A549 (cell line): Measurements from ENCODE around the gene QPCT. TPM values are rescaled to one million over a fixed set of nuclear protein-coding genes. Genes with fewer than 3 reads are reported as not detected.

ENCODE experiments used
- polyA plus RNA-seq, 4 experiments: library from polyadenylated mRNA; depleted of rRNA in 3 of 4; stranded (reverse); fragments of >200 nt; fragmentation: RNase III in 1 of 4; extraction: RNeasy Plus Mini Kit Qiagen cat#74134 plus additional on column Dnase treatment in 1 of 4; gene quantifications; 2 replicates in 3 of 4; 3 replicates in 1 of 4; pipeline ENCODE4 v1.2.3, GENCODE V29; 2011 to 2017
- small RNA-seq, 6 experiments: library from RNA; depleted of rRNA; stranded (forward); fragments of <200 nt; gene quantifications; one replicate each; pipeline ENCODE3, GENCODE V24; 2012

Gene QPCT
- polyA plus RNA-seq, 2 of the 4 experiments (the other 2 are of a cell fraction): 20.0 to 42.7 TPM

Small RNAs within 50 kb of the gene (small RNA-seq; reads per million reads assigned to genes)
- 0 reads per million in 6 experiments for gene RNU6-939P

Other genes starting within 250 kb of the QPCT start
- 34.6 and 47.2 TPM in 2 replicates for gene EIF2AK2, start 187.7 kb upstream of the QPCT start, polyA plus RNA-seq (2011; rRNA removed)
- 27.1 to 30.1 TPM (median 29.8 TPM) in 3 replicates for gene EIF2AK2, start 187.7 kb upstream of the QPCT start, polyA plus RNA-seq (2017; fragmentation: RNase III; extraction: RNeasy Plus Mini Kit Qiagen cat#74134 plus additional on column Dnase treatment)
- not detected in 2 replicates for gene SULT6B1, start 156.0 kb upstream of the QPCT start, polyA plus RNA-seq (2011; rRNA removed)
- gene SULT6B1, start 156.0 kb upstream of the QPCT start, polyA plus RNA-seq (2017; fragmentation: RNase III; extraction: RNeasy Plus Mini Kit Qiagen cat#74134 plus additional on column Dnase treatment): not detected in 3 replicates
- gene CEBPZOS, start 148.1 kb upstream of the QPCT start, polyA plus RNA-seq (2011; rRNA removed): 78.1 and 87.4 TPM in 2 replicates
- gene CEBPZOS, start 148.1 kb upstream of the QPCT start, polyA plus RNA-seq (2017; fragmentation: RNase III; extraction: RNeasy Plus Mini Kit Qiagen cat#74134 plus additional on column Dnase treatment): 55.9 to 69.2 TPM (median 61.3 TPM) in 3 replicates
- gene CEBPZ, start 113.0 kb upstream of the QPCT start, polyA plus RNA-seq (2011; rRNA removed): 44.1 and 70.9 TPM in 2 replicates
- gene CEBPZ, start 113.0 kb upstream of the QPCT start, polyA plus RNA-seq (2017; fragmentation: RNase III; extraction: RNeasy Plus Mini Kit Qiagen cat#74134 plus additional on column Dnase treatment): 71.5 to 74.0 TPM (median 72.7 TPM) in 3 replicates
- 40.2 and 48.0 TPM in 2 replicates for gene NDUFAF7, start 113.0 kb upstream of the QPCT start, polyA plus RNA-seq (2011; rRNA removed)
- gene NDUFAF7, start 113.0 kb upstream of the QPCT start, polyA plus RNA-seq (2017; fragmentation: RNase III; extraction: RNeasy Plus Mini Kit Qiagen cat#74134 plus additional on column Dnase treatment): 28.8 to 29.3 TPM (median 29.0 TPM) in 3 replicates
- 26.9 and 28.9 TPM in 2 replicates for gene PRKD3, start 19.8 kb upstream of the QPCT start, polyA plus RNA-seq (2011; rRNA removed)
- 16.1 to 18.2 TPM (median 16.6 TPM) in 3 replicates for gene PRKD3, start 19.8 kb upstream of the QPCT start, polyA plus RNA-seq (2017; fragmentation: RNase III; extraction: RNeasy Plus Mini Kit Qiagen cat#74134 plus additional on column Dnase treatment)